ENCODE results near the gene PARPBP.
"Not testable (repeated sequence)": the region's sequence is repeated elsewhere in the genome, so short reads cannot be mapped to it uniquely, and the experiment has no call there.

Gene PARPBP

GRCh38 chr12:102155206-102155605 is 35.2 kb downstream of the PARPBP start:
- DNase-seq (ENCODE audit: low read depth), result not testable (repeated sequence)

- DNase-seq (ENCODE audit: low read depth), result no peak
These were observed 43.4 kb downstream of the PARPBP start for GRCh38 chr12:102163383-102163782.

- DNase-seq (ENCODE audit: low read depth), result no peak
These were observed 48.0 kb downstream of the PARPBP start for GRCh38 chr12:102167821-102168604.

GRCh38 chr12:102169922-102170621 is 50.1 kb downstream of the PARPBP start:
- DNase-seq (ENCODE audit: low read depth), result no peak

- DNase-seq (ENCODE audit: low read depth), result no peak
These were observed 52.0 kb downstream of the PARPBP start for GRCh38 chr12:102171951-102172350.

DNA sequence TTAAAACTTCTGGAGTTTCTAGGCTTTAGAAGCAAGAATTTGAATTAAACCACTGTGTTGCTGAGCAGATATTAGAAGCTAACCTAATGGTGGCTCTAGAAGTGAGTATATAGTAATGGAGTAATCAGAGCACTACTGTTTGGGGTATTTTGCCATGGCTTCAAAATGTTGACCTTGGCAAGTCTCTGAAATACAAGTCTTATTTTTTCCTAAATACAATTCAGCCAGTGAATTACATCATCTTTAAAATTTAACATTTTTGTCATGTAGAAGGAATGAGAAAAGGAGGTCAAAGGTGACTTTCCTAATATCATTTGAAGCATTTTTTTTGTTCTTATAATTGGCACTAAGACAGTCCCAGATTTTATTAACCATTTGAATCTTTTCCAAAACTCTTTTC is 52.5 kb downstream of the PARPBP start:
- no peak for DNase-seq (ENCODE audit: low read depth)

DNA sequence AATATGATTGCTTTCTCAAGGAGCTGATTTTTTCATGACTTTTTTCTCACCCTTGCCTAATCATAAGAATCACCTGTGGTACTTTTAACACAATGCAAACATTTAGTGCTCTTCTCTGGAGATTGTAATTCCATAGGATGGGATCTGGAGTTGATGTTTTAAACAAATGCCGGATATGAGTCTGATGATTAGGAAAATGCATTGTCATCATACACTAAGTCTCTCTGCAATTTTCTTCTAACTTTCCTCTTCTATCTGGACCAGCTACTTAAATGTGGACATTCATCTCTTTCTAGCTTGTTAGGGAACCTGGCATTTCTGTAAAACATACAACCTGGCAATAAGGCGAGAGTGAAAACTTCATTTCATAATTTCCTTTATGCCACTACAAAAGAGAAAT is 54.1 kb downstream of the PARPBP start:
- no peak for DNase-seq (ENCODE audit: low read depth)

DNA sequence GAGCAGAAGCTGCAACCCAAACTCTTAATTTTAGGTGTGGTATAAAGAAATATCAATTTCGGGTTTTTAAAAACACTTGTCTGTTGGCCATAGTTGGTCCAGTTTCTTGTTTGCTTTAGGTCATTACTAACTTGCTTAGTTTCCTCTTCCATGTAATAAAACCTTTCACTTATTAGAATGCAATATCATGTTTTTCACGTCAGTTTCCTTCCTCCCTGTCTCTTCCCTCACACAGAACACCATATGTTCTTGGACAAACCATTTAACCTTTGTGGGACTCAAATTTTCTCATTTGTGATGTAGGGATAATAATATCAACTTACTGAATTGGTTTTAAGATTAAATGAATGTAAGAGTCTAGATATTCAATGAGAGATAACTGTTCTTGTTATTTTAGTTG is 54.8 kb downstream of the PARPBP start:
- no peak for DNase-seq (ENCODE audit: low read depth)

DNA sequence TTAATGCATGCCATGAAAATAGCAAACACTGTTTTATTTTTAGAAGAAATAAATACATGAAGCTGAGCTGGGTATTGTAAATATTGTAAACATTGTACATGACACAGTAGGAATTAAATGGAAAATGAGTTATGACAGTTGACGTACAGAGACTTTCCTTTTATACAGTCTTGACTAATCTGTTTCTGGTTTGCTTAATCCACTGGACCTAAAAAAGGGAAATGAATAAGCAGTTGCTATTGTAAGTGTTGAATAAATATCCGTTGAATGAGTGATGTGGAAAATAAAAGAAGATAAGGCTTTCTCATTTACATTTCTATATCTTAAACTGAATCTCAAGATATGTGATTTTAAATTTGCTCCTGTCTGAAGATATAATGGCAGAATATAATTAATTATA is 62.7 kb downstream of the PARPBP start:
- DNase-seq (ENCODE audit: low read depth), result no peak

DNA sequence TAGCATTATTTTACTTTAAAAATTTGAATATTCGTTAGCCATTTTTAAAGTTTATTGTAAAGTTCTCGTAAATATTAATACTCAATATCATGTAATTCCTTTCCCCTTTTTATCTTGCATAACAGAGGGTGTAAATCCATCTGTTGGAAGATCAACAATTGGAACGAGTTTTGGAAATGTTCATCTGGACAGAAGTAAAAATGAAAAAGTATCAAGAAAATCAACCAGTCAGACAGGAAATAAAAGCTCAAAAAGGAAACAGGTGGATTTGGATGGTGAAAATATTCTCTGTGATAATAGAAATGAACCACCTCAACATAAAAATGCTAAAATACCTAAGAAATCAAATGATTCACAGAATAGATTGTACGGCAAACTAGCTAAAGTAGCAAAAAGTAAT is 75.8 kb downstream of the PARPBP start:
- no peak for DNase-seq (ENCODE audit: low read depth)

- DNase-seq (ENCODE audit: low read depth), result no peak
These were observed 77.8 kb downstream of the PARPBP start, which contains the start of gene PMCH for GRCh38 chr12:102197789-102198188. PMCH (minus strand) TSS chr12:102197833; CDS start chr12:102197770, 63 bp downstream.

- no peak for DNase-seq (ENCODE audit: low read depth)
These were observed 81.6 kb downstream of the PARPBP start for GRCh38 chr12:102201436-102202061.

DNA sequence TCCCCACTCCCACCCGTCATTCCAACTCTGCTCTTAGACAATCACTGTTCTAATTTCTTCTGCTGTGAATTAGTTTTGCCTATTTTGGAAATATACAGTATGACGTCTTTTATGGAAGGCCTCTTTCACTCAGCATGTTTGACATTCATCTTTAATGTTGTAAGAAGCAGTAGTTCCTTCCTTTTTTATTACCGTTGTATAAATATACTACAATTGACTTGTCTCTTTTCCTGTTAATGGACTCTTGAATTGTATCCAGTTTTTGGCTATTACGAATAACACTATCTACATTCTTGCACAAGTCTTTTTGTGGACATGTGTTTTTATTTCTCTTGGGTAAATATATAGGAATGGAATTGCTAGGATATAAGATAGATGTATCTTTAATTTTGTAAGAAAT is 82.6 kb downstream of the PARPBP start:
- no peak for DNase-seq (ENCODE audit: low read depth)

DNA sequence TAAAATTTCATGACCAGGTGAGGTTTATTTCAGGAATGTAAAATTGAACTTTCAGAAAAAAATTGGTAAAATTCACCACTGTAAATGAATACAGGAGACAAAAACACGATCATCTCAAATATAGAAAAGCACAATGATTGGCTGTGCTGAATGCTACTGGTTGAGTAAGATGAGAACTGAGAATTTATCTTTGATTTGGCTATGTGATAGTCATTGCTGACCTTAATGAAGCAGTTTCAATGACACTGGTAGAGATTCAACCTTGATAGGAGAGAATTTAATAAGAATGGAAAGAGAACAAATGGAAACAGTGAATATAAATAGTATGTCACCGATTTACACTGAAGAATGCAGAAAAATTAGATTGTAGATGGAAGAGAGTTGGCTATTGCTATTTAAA is 84.0 kb downstream of the PARPBP start:
- DNase-seq (ENCODE audit: low read depth), result no peak

- no peak for DNase-seq (ENCODE audit: low read depth)
These were observed 96.2 kb downstream of the PARPBP start for GRCh38 chr12:102215992-102216691.

DNA sequence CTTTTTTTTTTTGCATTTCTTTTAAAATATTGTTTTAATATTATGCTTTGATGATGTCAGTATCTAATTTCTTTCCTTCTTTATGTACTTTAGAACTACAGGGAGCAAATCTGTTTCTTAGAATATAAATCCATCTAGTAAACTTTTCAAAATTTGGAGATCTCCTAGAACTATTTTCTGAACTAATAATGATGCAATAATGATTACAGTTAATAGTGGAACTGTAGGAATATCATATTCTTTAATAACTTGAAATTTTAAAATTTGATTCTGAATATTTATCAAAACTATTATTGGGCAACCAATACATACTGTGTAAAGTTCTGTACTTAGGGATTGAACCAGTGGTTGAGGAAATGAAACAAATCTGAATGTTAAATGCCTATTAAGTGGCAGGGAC is 100.8 kb downstream of the PARPBP start:
- DNase-seq (ENCODE audit: low read depth), result no peak

- DNase-seq (ENCODE audit: low read depth), result no peak
These were observed 108.0 kb downstream of the PARPBP start for GRCh38 chr12:102227954-102228353.

- DNase-seq (ENCODE audit: low read depth), result no peak
These were observed 112.1 kb downstream of the PARPBP start for GRCh38 chr12:102232036-102232435.

DNA sequence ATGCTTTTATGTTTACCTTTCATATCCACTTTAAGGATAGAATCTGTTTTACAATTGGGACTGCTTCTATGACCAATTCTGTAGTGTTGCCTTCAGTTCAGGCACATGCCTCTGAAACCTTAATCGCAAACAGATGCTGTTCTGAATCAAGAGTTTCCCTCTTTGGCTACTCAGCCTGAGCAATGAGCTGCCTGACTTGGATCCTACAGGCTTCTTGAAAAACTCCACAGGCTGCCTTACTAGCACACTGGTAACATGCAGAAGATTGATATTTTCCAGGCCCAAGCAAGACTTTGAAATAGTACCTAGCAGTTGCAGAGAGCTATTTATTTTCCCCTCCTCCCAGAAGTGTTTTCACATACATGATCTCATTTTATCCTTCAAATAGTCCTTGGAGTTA is 112.5 kb downstream of the PARPBP start:
- no peak for DNase-seq (ENCODE audit: low read depth)

GRCh38 chr12:102234599-102234998 is 114.6 kb downstream of the PARPBP start:
- DNase-seq (ENCODE audit: low read depth), result no peak

DNA sequence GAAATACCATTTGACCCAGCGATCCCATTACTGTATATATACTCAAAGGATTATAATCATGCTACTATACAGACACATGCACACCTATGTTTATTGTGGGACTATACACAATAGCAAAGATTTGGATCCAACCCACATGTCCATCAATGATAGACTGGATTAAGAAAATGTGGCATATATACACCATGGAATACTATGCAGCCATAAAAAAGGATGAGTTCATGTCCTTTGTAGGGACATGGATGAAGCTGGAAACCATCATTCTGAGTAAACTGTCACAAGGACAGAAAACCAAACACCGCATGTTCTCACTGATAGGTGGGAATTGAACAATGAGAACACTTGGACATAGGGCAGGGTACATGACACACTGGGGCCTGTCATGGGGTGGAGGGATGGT is 120.9 kb downstream of the PARPBP start:
- not testable (repeated sequence) for DNase-seq (ENCODE audit: low read depth)
